Measurements from ENCODE around the gene SH3GLB2. TPM values are rescaled to one million over a fixed set of nuclear protein-coding genes. Genes with fewer than 3 reads are reported as not detected.

SH3GLB2 gene
- total and polyA plus RNA-seq, 2 experiments from 2014 or later = 27.7 to 57.3 TPM

- H3F3A ChIP-seq (ENCODE audit: insufficient read depth) = no peaks in the 10 kb centered on the region
- H3K27ac ChIP-seq = no peak overlapping the region
- peak; percentile 81 for DNase-seq
- WGBS, 2 experiments (ENCODE audit: low coverage in 1 of 2, low lambda C conversion rate in 2 of 2, missing lambda C conversion rate in 2 of 2) = 65 to 69% methylated on average over 21 of the region's 21 CpGs
- H3K4me3 ChIP-seq = no peak overlapping the region
- H3K4me2 ChIP-seq (ENCODE audit: unreplicated experiment) = no peak overlapping the region
- H2AFZ ChIP-seq = no peak overlapping the region
- H3K36me3 ChIP-seq (ENCODE audit: low read depth) = no peaks in the 10 kb centered on the region
- H4K20me1 ChIP-seq (ENCODE audit: insufficient read depth) = no peaks in the 10 kb centered on the region
- H3K79me2 ChIP-seq (ENCODE audit: insufficient read depth) = no peaks in the 10 kb centered on the region
- TF ChIP-seq EZH2 (IDR thresholded peaks at IDR 0.05; ENCODE audit: insufficient read depth, poor library complexity, severe bottlenecking) (no peak), EZH2phosphoT487 (IDR thresholded peaks at IDR 0.05; ENCODE audit: insufficient read depth, low read depth) (no peak)
- H3K9me2 ChIP-seq (ENCODE audit: insufficient read depth) = no peaks in the 10 kb centered on the region
- in situ Hi-C loops (cut with MboI) = no loop called here
- H3K4me1 ChIP-seq (ENCODE audit: insufficient read depth) = peaks cover 10% of the 10 kb centered on the region
- H3K9me3 ChIP-seq (ENCODE audit: low read depth) = no peaks in the 10 kb centered on the region
- H3K27me3 ChIP-seq (replicated peaks; ENCODE audit: insufficient read depth) = no peaks in the 10 kb centered on the region
- H3K9ac ChIP-seq = no peak overlapping the region
Measured at GRCh38 chr9:129058965-129059795, 31.0 kb upstream of the SH3GLB2 start.

GRCh38 chr9:129054163-129054851 is 26.2 kb upstream of the SH3GLB2 start:
- Histone ChIP-seq H3K4me3 (no peak overlapping the region), H3K27ac (no peak overlapping the region), H3K36me3 (ENCODE audit: low read depth) (no peaks in the 10 kb centered on the region; the same call in 1 of the 2 replicates), H3F3A (ENCODE audit: insufficient read depth) (no peaks in the 10 kb centered on the region), H3K9ac (no peak overlapping the region), H3K9me3 (ENCODE audit: low read depth) (no peaks in the 10 kb centered on the region), H3K9me2 (ENCODE audit: insufficient read depth) (no peaks in the 10 kb centered on the region), H2AFZ (no peak overlapping the region), H3K79me2 (ENCODE audit: insufficient read depth) (no peaks in the 10 kb centered on the region), H3K4me2 (ENCODE audit: unreplicated experiment) (no peak overlapping the region), H3K4me1 (ENCODE audit: insufficient read depth) (peaks cover 4% of the 10 kb centered on the region), H3K27me3 (replicated peaks; ENCODE audit: insufficient read depth) (no peaks in the 10 kb centered on the region), H4K20me1 (ENCODE audit: insufficient read depth) (no peaks in the 10 kb centered on the region)
- DNase-seq = no peak
- TF ChIP-seq EZH2phosphoT487 (IDR thresholded peaks at IDR 0.05; ENCODE audit: insufficient read depth, low read depth) = no peak
- TF ChIP-seq EZH2 (IDR thresholded peaks at IDR 0.05; ENCODE audit: insufficient read depth, poor library complexity, severe bottlenecking) = no peak
- in situ Hi-C loops (cut with MboI) = no loop called here
- WGBS, 2 experiments (ENCODE audit: low coverage in 1 of 2, low lambda C conversion rate in 2 of 2, missing lambda C conversion rate in 2 of 2) = 81 to 83% methylated on average over 5 of the region's 5 CpGs

- H3K27ac ChIP-seq = no peak overlapping the region
- no peak overlapping the region for H3K9ac ChIP-seq
- no peak for TF ChIP-seq EZH2phosphoT487 (IDR thresholded peaks at IDR 0.05; ENCODE audit: insufficient read depth, low read depth)
- no peak for TF ChIP-seq EZH2 (IDR thresholded peaks at IDR 0.05; ENCODE audit: insufficient read depth, poor library complexity, severe bottlenecking)
- H4K20me1 ChIP-seq (ENCODE audit: insufficient read depth) = no peaks in the 10 kb centered on the region
- DNase-seq = no peak
- 96 to 98% methylated on average over 6 of the region's 6 CpGs for WGBS, 2 experiments (ENCODE audit: low coverage in 1 of 2, low lambda C conversion rate in 2 of 2, missing lambda C conversion rate in 2 of 2)
- H3K79me2 ChIP-seq (ENCODE audit: insufficient read depth) = no peaks in the 10 kb centered on the region
- H2AFZ ChIP-seq = no peak overlapping the region
- H3K4me2 ChIP-seq (ENCODE audit: unreplicated experiment) = no peak overlapping the region
- no peaks in the 10 kb centered on the region for H3F3A ChIP-seq (ENCODE audit: insufficient read depth)
- H3K4me1 ChIP-seq (ENCODE audit: insufficient read depth) = no peaks in the 10 kb centered on the region
- in situ Hi-C loops (cut with MboI) = no loop called here
- no peaks in the 10 kb centered on the region for H3K27me3 ChIP-seq (replicated peaks; ENCODE audit: insufficient read depth)
- no peaks in the 10 kb centered on the region for H3K9me2 ChIP-seq (ENCODE audit: insufficient read depth)
- H3K4me3 ChIP-seq = no peak overlapping the region
- no peaks in the 10 kb centered on the region; the same call in 1 of the 2 replicates for H3K36me3 ChIP-seq (ENCODE audit: low read depth)
- no peaks in the 10 kb centered on the region for H3K9me3 ChIP-seq (ENCODE audit: low read depth)
Measured at GRCh38 chr9:129053020-129053419, 24.9 kb upstream of the SH3GLB2 start.

GRCh38 chr9:129052592-129052991 is 24.5 kb upstream of the SH3GLB2 start:
- in situ Hi-C loops (cut with MboI) = no loop called here

More at GRCh38 chr9:129052592-129052991, 24.5 kb upstream of the SH3GLB2 start:
- Histone ChIP-seq H4K20me1 (ENCODE audit: insufficient read depth) (no peaks in the 10 kb centered on the region), H3K9ac (no peak overlapping the region), H3K9me2 (ENCODE audit: insufficient read depth) (no peaks in the 10 kb centered on the region), H3K27ac (no peak overlapping the region), H3K27me3 (replicated peaks; ENCODE audit: insufficient read depth) (no peaks in the 10 kb centered on the region), H3K4me2 (ENCODE audit: unreplicated experiment) (no peak overlapping the region), H3K79me2 (ENCODE audit: insufficient read depth) (no peaks in the 10 kb centered on the region), H3K9me3 (ENCODE audit: low read depth) (no peaks in the 10 kb centered on the region), H3K4me3 (no peak overlapping the region), H2AFZ (no peak overlapping the region), H3K4me1 (ENCODE audit: insufficient read depth) (no peaks in the 10 kb centered on the region), H3K36me3 (ENCODE audit: low read depth) (no peaks in the 10 kb centered on the region; the same call in 1 of the 2 replicates), H3F3A (ENCODE audit: insufficient read depth) (no peaks in the 10 kb centered on the region)
- no peak for TF ChIP-seq EZH2 (IDR thresholded peaks at IDR 0.05; ENCODE audit: insufficient read depth, poor library complexity, severe bottlenecking)
- no peak for TF ChIP-seq EZH2phosphoT487 (IDR thresholded peaks at IDR 0.05; ENCODE audit: insufficient read depth, low read depth)
- DNase-seq = no peak
- 86 to 88% methylated on average over 8 of the region's 8 CpGs for WGBS, 2 experiments (ENCODE audit: low coverage in 1 of 2, low lambda C conversion rate in 2 of 2, missing lambda C conversion rate in 2 of 2)

Measured in GM23248 (cell line).